Adrenal gland (tissue), 12 donors: ENCODE data around the gene RAD9A. TPM values are rescaled to one million over a fixed set of nuclear protein-coding genes. Genes with fewer than 3 reads are reported as not detected.

ENCODE experiments used
- DNase-seq, 7 donors: peaks; one replicate each; pipeline ENCODE4 v3.0.0-alpha.2; 2019 to 2020
- H3K27ac ChIP-seq, 5 donors: fragments of 200-600 bp; sonication (generic) in 4 of 5; 1 replicate in 3 of 5; 2 replicates in 2 of 5; pipeline versions ENCODE4 v1.5.1 to v1.8.0; 2016 to 2020; ENCODE audit warnings: mild to moderate bottlenecking in 1 of 5
- H3K27me3 ChIP-seq: fragments of 200-600 bp; 2 replicates; pipeline ENCODE4 v1.8.0; 2021
- H3K36me3 ChIP-seq, 2 donors: fragments of 200-600 bp; replicated peaks in 1 of 2; 1 replicate in 1 of 2; 2 replicates in 1 of 2; pipeline versions ENCODE4 v1.5.1 to v1.8.0; 2018 to 2022
- H3K4me1 ChIP-seq, 2 donors: fragments of 200-600 bp; replicated peaks in 1 of 2; 1 replicate in 1 of 2; 2 replicates in 1 of 2; pipeline versions ENCODE4 v1.5.1 to v1.8.0; 2018 to 2021
- H3K4me3 ChIP-seq, 4 donors: fragments of 200-600 bp; sonication (generic) in 3 of 4; one replicate each; pipeline ENCODE4 v1.5.1; 2016 to 2018
- H3K9me3 ChIP-seq, 3 donors: fragments of 200-600 bp; sonication (generic) in 1 of 3; replicated peaks in 1 of 3; 1 replicate in 2 of 3; 2 replicates in 1 of 3; pipeline versions ENCODE4 v1.5.1 to v1.8.0; 2016 to 2021
- POLR2A ChIP-seq, 2 donors: fragments of 450-650 bp; IDR thresholded peaks; one replicate each; pipeline ENCODE4 v1.6.1; 2017; ENCODE audit warnings: antibody characterized with exemption in 2 of 2, mild to moderate bottlenecking in 2 of 2, moderate library complexity in 1 of 2
- WGBS, 4 donors: extraction: QIAGEN DNeasy Blood & Tissue Kit in 2 of 4; methylation state at CpG; one replicate each; pipeline versions ENCODE4 v1.1.5 to v1.1.7; 2013 to 2017; 5-methylcytosine and 5-hydroxymethylcytosine counted together
- intact Hi-C, 2 donors: fragments of 100-400 bp; cut with DNase I; formaldehyde crosslinking; loops; one replicate each; pipeline versions ENCODE4 v1.14.1 to v1.15.0; 2022 to 2023
- polyA plus RNA-seq, 3 donors: library from polyadenylated mRNA; stranded (reverse); fragments of 200-250 nt in 2 of 3; fragments of 350-450 nt in 1 of 3; fragmentation: Illumina TruSeq in 1 of 3; extraction: RNeasy Lipid Tissue Mini Kit (QIAGEN cat#74804) in 1 of 3; gene quantifications; one replicate each; pipeline ENCODE4 v1.2.3, GENCODE V29; 2013 to 2014
- total RNA-seq, 9 donors: library from RNA; depleted of rRNA in 4 of 9; stranded (reverse); fragments of >200 nt in 4 of 9; fragments of 120-200 nt in 1 of 9; fragmentation: NEBNext Ultra II Directional in 1 of 9; extraction: Animal tissue kit (Norgen Biotek cat#: 25700) in 1 of 9; gene quantifications; one replicate each; pipeline versions ENCODE4 v1.1.0 to v1.2.4, GENCODE V29; 2013 to 2023
- TF ChIP-seq, protein P1 (sequence below), 6 experiments: fragments of 450-650 bp in 4 of 6; fragments of 200-600 bp in 2 of 6; sonication (generic) in 1 of 6; IDR thresholded peaks; 1 replicate in 5 of 6; 2 replicates in 1 of 6; pipeline versions ENCODE4 v1.5.1 to v1.8.0; 2016 to 2021; ENCODE audit warnings: antibody characterized with exemption in 6 of 6, mild to moderate bottlenecking in 2 of 6, moderate library complexity in 1 of 6
- donor health status: healthy with polysubstance abuse.
- donor health status: Bipolar disorder and iron deficiency.
- donor health status: DM: yes; HTN: yes; CAD: no.
- donor health status: DM: no; HTN: no; CAD: no.
- donor health status: DM: no; HTN: no; CAD: no.
- donor health status: DM: yes; HTN: yes; CAD: no.

Gene RAD9A
- total and polyA plus RNA-seq, 12 donors: 5.4 to 57.7 (median 15.0) TPM

DNA sequence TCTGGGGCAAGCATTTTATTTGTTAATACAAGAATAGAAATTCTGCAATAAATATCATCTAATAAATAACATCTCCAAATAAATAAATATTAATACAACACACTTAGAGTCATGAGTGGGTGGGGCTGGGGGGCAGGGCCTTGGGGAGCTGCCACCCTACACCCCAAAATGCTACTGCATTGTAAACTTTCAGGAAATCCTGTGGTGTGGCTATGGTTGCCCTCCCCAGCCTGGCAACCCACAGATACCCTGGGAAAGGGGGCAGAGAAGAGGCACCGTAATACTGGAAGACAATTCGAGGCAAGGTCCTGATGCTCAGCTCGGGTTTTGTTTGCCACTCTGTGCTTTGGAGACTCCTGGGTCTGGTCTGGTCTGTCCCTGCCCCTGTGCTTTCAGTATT, 27.6 kb upstream of the RAD9A start:
- Histone ChIP-seq H3K36me3 (no peaks in the 10 kb centered on the region), H3K9me3 (no peaks in the 10 kb centered on the region), H3K27me3 (no peaks in the 10 kb centered on the region), H3K4me3 (no peak overlapping the region), H3K27ac (no peak overlapping the region), H3K4me1 (no peaks in the 10 kb centered on the region)
- TF ChIP-seq, protein P1, sequence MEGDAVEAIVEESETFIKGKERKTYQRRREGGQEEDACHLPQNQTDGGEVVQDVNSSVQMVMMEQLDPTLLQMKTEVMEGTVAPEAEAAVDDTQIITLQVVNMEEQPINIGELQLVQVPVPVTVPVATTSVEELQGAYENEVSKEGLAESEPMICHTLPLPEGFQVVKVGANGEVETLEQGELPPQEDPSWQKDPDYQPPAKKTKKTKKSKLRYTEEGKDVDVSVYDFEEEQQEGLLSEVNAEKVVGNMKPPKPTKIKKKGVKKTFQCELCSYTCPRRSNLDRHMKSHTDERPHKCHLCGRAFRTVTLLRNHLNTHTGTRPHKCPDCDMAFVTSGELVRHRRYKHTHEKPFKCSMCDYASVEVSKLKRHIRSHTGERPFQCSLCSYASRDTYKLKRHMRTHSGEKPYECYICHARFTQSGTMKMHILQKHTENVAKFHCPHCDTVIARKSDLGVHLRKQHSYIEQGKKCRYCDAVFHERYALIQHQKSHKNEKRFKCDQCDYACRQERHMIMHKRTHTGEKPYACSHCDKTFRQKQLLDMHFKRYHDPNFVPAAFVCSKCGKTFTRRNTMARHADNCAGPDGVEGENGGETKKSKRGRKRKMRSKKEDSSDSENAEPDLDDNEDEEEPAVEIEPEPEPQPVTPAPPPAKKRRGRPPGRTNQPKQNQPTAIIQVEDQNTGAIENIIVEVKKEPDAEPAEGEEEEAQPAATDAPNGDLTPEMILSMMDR (IDR thresholded peaks at IDR 0.05): no peak
- no peak for TF ChIP-seq POLR2A (IDR thresholded peaks at IDR 0.05)
- WGBS, 4 donors: 88 to 93% (median 90%) methylated on average over 3 of the region's 3 CpGs
- DNase-seq: no peak
- intact Hi-C loops: no loop called here

DNA sequence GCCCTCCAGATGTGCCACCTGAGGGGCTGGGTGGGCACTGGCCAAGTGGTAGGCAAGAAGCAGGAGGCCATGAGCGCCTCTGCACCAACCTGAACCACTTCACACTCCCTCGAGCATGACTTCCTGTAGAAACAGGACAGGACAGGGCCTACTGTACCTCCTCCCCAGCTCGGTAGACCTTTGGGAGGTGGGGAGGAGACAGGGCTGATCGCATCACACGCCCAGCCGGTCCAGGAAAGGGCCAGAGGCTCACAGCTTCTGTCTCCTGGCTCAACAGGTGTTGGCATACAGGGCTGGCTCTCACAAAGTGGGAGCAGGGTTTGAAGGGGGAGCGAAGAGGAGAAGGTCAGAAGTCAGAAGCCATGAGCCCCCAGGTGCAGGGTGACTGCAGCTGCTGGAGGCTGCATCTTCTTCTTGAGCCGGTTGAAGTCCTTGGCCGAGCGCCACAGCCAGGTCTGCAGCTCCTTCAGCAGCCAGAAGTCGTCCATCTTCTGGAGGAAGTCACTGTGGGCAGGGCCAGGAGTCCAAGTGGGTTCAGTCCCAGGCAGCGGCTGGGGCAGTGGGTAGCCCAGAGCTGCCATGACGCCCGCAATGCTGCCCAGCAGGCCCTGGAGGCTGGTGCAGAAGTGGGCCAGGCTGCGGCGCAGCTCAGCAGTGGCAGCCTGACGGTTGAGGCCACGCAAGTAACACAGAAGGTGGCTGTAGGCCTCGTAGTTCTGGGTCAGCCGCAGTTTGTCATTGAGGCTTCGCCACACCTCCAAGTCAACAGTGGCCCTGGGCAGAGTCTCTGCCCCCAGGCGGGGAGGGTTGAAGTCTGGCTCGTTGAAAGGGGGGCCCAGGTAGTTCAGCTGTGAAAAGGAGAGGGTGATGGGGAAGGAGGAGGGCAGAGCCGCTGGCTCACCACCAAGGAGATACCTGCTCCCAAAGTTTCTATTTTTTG, 26.7 kb upstream of the RAD9A start:
- TF ChIP-seq, protein P1 (IDR thresholded peaks at IDR 0.05): no peak
- TF ChIP-seq POLR2A (IDR thresholded peaks at IDR 0.05): no peak
- intact Hi-C loops: no loop called here
- no peak overlapping the region for H3K27ac ChIP-seq
- H3K4me3 ChIP-seq: no peak overlapping the region
- no peaks in the 10 kb centered on the region for H3K4me1 ChIP-seq
- DNase-seq: no peak
- no peaks in the 10 kb centered on the region for H3K36me3 ChIP-seq
- no peaks in the 10 kb centered on the region for H3K9me3 ChIP-seq
- WGBS, 4 donors: 84 to 93% (median 86%) methylated on average over 11 to 24 of the region's 24 CpGs
- H3K27me3 ChIP-seq: no peaks in the 10 kb centered on the region

DNA sequence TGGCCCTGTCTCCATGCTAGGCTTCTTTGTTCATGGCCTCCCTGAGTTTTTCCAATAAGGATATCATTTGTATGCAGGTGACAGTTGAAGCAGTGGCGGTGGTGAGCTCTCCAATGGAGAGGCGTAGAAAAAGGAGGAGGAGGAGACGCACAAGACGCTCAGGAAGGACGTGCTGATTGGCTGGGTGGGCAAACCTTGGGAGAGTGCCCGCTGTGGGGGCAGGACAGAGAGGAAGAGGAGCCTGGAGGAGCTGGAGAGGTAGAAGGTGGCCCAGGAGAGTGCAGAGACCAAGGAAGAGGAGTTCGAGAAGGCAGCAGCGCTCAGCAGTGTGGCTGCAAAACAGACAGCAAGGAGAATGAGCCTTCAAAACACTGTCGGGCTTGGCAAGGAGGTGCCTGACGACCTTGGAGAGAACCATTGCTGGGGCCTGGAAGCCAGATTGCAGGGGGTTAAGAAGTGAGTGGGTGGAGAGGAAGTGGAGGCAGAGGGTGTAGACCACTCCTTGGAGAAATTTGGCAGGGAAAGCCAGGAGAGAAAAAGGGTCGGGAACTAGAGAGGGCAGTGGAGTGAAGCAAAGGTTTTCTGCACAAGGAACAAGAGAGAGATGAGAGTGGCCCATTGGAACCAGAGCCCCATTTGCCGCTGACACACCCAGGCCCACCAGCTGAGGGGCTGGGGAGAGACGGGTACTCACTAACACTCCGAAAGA, 25.9 kb upstream of the RAD9A start:
- Histone ChIP-seq H3K27ac (peak overlapping the region in 1 of 5 donors; percentile 58), H3K27me3 (no peaks in the 10 kb centered on the region), H3K4me3 (no peak overlapping the region), H3K4me1 (no peaks in the 10 kb centered on the region), H3K36me3 (no peaks in the 10 kb centered on the region), H3K9me3 (no peaks in the 10 kb centered on the region)
- no peak for DNase-seq
- TF ChIP-seq, protein P1 (IDR thresholded peaks at IDR 0.05): no peak
- TF ChIP-seq POLR2A (IDR thresholded peaks at IDR 0.05): no peak
- intact Hi-C loops: no loop called here
- 65 to 77% (median 74%) methylated on average over 14 of the region's 14 CpGs for WGBS, 4 donors

DNA sequence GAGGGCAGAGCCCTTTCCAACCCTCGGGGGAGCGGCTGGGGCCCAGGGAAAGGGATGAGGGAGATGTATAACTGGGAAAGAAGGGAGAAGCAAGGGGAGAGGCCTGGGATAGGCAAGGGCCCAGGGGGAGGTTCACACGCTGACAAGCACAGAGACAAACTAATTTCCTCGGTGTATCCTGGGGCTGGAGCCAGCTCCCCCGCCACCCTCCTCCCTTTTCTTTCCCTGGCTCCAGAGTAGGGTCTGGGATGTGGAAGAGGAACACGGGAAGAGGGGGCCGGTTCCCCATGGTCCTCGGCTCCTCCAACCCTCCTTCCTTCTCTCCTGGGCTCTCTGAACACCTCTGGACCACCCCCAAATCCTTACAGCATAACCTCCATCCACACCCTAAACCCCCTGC, 25.2 kb upstream of the RAD9A start:
- H3K36me3 ChIP-seq: no peaks in the 10 kb centered on the region
- DNase-seq: no peak
- H3K27me3 ChIP-seq: no peaks in the 10 kb centered on the region
- no peak overlapping the region for H3K4me3 ChIP-seq
- H3K9me3 ChIP-seq: no peaks in the 10 kb centered on the region
- TF ChIP-seq, protein P1 (IDR thresholded peaks at IDR 0.05): no peak
- TF ChIP-seq POLR2A (IDR thresholded peaks at IDR 0.05): no peak
- H3K27ac ChIP-seq: peak overlapping the region in 2 of 5 donors; percentile 5 to 58
- intact Hi-C loops: no loop called here
- peaks cover 0 to 3% of the 10 kb centered on the region in 2 donors for H3K4me1 ChIP-seq
- WGBS, 4 donors: 62 to 72% (median 67%) methylated on average over 7 to 8 of the region's 8 CpGs
